ENCODE results near the gene MAD1L1.

Gene MAD1L1

DNA sequence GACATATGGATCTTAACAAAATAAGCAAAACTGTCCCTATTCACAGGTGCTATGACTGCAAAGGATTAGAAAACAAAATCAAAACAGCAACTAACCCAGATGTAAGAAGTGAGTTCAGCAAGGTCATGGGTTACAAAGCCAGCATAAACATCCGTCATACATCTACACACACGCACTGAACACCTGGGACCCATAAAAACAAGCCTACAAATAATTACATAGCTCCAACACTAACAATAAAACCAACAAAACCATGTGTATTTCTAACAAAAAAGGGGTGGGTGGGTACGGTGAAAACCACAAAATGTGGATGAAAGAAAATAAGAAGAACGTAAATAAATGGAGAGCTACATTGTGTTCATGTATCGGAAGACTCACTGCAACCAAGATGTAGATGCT, 305.8 kb downstream of the MAD1L1 start:
- no peak for DNase-seq (ENCODE audit: low spot score)

- no peak for DNase-seq (ENCODE audit: low spot score)
Measured at GRCh38 chr7:1925973-1926907, 306.5 kb downstream of the MAD1L1 start.

DNA sequence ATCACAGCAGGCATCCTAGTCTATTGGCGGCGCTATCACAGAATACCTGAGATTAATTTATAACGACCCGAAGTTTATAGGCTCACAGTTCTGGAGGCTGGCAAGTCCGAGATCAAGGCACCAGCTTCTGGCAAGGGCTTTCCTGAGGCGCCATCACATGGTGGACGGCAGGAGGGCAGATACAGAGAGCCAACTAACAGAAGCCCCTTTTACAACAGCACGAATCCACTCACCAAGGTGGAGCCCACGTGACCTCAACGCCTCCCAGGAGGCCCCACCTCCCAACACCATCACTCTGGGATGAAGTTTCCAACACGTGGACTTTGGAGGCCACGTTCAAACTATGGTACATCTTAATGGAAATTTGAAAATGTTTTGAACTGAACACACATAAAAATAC, 307.4 kb downstream of the MAD1L1 start:
- no peak for DNase-seq (ENCODE audit: low spot score)

DNA sequence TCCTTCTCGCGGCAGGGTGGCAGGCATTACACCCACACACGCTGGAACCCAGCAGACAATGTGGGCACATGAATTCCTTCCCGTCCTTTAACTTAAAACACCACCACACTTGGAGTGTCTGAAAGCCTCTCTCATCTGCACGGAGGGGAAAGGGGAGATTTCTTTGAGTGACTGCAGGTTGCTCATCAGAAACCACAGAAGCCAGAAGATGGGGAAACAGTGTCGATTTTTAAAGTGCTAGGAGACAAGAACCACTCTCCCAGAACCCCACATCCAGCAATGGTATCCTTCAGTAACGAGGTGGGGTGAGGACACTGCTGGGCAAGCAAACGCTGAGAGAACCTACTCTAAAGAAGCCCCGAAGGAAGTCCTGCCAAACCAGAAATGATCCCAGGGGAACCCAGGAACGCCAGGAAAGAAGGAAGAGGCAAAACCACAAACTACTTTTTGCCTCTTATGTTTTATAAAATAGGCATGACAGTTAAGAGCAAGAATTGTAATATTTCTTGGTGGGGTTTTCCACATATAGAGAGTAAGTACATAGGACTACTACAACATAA, 308.4 kb downstream of the MAD1L1 start:
- peak; percentile 62 for DNase-seq (ENCODE audit: low spot score)

DNA sequence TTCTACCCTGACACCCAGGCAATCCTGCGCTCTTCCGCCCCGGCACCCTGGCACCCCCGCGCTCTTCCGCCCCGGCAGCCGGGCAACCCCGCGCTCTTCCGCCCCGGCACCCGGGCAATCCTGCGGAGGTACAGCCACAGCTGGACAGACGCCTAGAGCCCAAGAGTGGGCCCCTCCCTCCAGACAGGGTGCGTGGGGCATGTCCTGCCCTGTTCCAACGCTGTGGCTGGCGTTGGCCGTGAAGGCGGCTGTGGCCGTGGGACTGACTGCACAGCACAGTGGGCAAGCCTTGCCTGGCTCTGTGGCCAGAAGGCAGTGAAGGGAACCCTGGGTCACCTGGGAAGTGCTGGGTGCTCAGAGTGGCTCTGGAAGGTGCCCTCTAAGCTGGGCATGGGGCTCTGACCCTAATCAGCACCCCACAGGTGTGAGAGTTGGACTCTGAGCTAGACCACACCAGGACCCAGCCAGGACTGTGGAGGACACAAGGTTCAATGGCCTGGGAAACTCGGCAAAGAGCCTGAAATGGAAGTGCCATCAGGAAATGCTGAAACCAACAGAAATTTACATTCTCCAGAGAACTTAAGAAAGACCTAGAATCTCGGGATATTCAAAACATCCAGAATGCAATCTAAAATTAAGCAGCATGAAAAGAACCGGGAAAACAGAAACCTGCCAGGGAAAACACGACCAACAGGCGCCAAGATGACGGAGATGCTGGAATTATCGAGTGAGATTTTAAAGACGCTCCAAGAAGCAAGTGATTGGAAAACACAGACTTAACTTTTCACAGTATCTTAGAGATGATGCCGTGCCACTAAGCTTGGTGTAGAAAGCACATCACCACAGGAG, 309.1 kb downstream of the MAD1L1 start:
- DNase-seq (ENCODE audit: low spot score), result no peak

GRCh38 chr7:1922870-1923236, 309.9 kb downstream of the MAD1L1 start:
- no peak for DNase-seq (ENCODE audit: low spot score)

DNA sequence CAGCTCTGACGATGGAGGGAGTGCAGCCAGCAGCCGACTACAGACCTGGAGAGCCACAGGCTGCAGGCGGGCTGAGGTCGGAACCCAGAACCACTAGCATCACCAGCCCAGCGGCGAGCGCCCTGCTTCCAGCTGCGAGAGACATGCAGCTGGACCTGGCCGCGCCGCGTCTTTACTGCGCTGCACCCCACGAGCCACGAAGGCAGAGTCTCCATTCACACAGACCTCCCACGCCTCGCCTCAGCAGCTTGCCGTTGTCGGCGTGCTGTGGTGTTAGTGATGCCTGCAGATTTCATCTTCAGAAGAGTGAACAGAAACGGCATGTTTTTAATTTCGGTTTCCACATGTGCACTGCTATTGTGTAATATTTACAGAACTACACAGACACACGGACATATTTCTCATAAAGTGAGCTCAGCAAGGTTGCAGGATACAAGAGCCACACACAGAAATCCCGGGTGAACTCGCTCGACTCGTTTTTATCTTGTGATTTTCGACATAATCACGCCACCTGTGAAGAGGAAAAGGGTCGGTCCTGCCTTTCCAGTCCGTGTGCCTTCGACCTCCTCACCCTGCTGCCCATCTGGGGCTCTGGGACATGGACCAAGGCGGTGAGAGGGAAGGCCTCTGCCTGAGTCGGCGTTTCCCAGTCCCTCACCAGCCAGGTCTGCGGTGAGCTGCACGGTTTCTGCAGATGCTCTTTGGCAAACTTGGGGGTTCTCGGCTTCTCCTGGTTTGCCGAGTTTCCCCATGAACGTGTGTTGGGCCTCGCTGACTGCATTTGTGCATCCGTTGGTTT, 310.5 kb downstream of the MAD1L1 start:
- DNase-seq (ENCODE audit: low spot score), result peak; percentile 81

- DNase-seq (ENCODE audit: low spot score), result no peak
Measured at GRCh38 chr7:1920881-1921280, 311.9 kb downstream of the MAD1L1 start.

- DNase-seq (ENCODE audit: low spot score), result no peak
Measured at GRCh38 chr7:1920266-1920681, 312.5 kb downstream of the MAD1L1 start.

GRCh38 chr7:1919539-1920265, 313.0 kb downstream of the MAD1L1 start:
- no peak for DNase-seq (ENCODE audit: low spot score)

DNA sequence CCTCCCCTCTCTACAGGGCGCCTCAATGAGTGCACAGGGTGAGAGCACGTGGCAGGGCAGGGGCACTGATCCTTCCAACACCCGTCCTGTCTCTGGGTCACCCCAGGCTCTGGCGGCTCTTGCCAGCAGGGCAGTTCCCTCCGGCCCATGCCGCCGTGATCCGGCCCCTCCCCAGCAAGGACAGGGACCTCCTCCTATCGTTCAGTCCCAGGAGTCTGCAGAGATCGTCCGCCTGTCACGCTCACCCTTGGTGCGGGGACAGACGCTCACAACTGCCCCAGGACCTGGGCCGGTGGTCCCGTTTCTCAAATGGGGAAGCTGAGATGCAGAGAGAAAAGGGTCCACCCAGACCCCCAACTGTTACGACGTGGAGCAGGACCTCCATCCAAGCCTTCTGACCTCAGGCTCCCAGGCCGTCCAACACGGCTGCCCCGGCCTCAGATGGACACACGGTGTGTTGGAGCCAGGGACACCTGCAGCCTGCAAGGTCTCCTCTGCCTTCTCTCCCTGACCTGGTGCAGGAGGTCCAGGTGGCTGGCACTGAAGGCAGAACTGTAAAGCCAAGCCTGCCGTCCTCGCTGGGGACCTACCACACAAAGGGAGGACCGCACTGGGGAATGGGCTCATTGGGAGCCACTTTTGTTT, 313.7 kb downstream of the MAD1L1 start:
- DNase-seq (ENCODE audit: low spot score), result no peak

DNA sequence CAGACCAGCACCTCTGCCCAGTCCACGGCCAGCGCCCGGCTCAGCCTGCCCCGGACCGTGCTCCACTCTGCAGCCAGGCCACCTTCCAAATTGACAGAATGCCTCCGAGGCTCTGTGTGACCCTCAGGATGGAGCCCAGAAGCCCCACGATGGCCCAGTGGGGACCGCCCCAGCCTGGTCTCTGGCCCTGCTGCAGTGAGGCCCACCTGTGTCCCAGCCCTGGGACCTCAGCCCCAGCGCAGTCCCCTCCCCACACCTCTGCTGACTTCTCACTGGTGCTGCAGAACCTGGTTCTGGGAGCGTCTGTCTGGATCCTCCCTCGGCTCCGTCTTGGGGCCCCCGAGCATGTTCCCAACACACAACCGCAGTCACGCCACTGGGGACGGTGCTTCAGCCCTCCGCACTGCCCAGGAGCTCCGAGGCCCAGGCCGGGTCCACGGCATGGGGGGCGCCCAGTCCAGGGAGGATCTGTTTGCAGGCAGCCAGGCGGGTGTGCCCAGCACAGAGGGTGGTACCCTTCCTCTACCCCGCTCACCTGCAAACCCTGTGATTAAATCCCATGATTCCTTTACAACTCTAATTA, 314.6 kb downstream of the MAD1L1 start:
- DNase-seq (ENCODE audit: low spot score), result no peak

DNA sequence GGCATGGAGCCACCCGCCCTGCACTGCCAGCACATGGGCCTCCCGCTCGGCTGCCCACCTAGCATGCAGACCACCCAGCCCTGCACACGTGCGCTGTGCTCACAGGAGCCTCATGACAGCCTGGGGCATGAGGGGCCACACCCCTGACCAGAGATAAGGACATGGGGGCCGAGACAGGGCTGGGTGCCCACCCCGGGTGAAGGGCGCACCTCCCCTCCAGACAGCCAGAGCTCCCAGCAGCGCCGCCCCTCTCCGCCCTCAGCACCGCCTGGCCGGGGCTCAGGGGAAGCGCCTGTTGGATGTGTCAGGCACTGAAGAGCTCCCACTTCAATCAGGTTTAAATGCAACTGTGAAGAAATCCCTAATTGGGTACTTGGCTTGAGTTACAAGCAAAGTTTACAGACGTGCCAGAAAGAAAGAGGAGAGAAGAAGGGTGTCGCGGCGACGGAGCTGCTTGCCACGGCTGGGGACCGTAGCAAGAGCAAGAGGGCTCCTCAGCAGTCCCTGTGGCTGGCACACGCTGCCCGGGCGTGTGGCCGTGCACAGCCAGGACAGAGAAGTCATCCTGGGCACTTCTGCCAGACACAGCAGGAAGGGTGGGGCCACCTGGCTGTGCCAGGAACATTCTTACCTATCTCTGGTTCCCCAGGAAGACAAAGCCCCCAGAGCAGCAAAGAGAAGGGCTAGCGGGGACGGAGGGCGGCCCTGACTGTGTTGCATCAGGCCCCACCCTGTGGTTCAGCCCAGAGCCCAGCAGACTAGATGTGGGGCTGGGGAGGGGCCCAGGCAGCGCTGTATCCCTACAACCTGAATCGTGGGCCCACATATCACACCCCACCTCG, 315.3 kb downstream of the MAD1L1 start:
- peak; percentile 77 for DNase-seq (ENCODE audit: low spot score)

DNA sequence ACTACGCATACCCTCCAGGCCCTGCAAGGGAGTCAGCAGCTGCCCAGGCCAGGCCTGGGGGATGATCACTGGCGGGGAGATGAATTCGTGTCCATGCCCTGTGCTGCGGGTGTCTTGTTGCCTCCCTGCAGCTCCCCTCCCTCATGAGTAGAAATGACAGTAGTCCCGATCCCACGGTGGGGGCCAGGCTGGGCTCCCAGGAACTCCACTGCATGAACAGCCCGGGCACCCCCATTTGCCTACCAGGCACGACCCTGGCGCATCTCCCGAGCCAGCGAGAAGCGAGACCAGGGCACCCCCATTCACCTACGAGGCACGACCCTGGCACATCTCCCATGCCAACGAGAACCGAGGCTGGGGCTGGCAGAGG, 316.2 kb downstream of the MAD1L1 start:
- no peak for DNase-seq (ENCODE audit: low spot score)

DNA sequence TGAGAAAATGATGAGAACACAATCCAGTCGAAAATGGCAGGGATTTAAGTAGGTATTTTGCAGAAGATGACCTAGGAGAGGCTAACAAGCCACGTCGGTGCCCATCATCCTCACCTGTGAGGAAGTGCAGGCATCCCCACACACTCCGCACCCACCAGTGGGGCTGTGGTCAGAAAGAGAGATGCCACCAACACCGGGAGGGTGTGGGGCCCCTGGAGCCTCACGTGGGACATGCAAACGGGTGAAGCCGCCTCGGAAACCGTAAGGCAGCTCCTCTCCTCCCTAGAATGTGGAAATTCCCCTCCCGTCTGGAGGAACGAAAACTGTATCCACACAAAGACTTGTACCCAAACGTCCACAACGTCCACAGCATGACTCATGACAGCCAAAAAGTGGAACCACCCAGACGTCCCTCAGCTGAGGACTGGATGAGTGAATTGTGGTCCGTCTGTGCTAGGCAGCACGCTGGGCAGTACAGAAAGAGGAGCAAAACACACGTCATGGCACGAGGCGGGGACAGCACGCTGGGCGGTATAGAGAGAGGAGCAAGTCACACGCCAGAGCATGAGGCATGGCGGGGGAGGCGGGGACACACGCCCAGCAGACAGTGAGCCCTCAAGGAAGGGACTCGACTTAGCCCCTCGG, 316.7 kb downstream of the MAD1L1 start:
- no peak for DNase-seq (ENCODE audit: low spot score)

DNA sequence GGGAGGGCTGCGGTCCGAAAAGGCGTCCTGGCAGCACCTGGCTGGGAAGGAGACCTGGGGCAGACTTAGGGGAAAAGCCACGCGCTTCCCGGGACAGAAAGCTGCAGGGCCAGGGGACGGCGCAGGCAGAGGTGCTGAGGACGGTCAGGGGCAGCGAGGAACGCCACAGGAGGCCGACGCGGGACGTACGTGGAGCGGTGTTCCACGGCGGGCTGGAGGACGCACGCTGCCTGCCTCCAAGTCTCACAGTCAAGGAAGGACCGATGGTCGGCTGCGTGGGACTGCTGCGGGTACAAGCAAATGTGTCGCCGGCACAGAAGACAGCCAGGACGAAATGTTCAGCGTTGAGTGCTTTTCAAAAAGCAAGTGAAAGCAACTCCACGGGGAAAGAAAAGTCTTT, 317.4 kb downstream of the MAD1L1 start:
- no peak for DNase-seq (ENCODE audit: low spot score)

GRCh38 chr7:1914743-1915142, 318.0 kb downstream of the MAD1L1 start:
- no peak for DNase-seq (ENCODE audit: low spot score)

- no peak for DNase-seq (ENCODE audit: low spot score)
Measured at GRCh38 chr7:1914321-1914720, 318.4 kb downstream of the MAD1L1 start.
